IMR-90 (cell line): ENCODE results near the gene RCOR3.

Experiments
- MAFK ChIP-seq: IDR thresholded peaks from 2 replicates; pipeline ENCODE4 v1.6.1; 2012; ENCODE audit warnings: low read depth, low read length, improper control_type of control experiment
- MAZ ChIP-seq: IDR thresholded peaks from 2 replicates; pipeline ENCODE4 v1.6.1; 2012; ENCODE audit warnings: low read depth, mild to moderate bottlenecking, low read length, improper control_type of control experiment, moderate library complexity, borderline replicate concordance
- POLR2A ChIP-seq: IDR thresholded peaks from 2 replicates; pipeline ENCODE4 v1.6.1; 2012; ENCODE audit warnings: mild to moderate bottlenecking, low read depth, low read length
- TF ChIP-seq, protein P1 (sequence below): conservative IDR thresholded peaks from 2 replicates; pipeline ENCODE4 v1.5.1; 2012; ENCODE audit warnings: mild to moderate bottlenecking, low read depth, low read length, improper control_type of control experiment

DNA sequence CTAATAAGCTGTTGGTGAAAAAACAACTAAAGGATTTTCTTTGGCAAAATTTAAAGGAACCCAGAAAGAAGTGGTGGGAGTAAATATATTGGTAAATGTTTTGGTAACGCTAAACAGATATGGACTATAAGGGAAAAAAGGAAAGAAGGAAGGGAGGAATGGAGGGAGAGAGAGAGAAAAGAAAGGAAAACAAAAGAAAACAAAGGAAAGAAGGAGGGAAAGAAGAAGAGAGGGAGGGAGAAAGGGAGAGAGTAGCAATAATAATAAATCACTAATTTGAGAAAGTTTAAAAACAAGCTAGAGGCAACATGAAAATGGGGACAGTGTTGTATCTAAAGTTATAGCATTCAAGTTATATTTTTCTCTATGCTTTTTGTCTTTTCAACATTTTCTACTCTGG is 43.6 kb upstream of the RCOR3 start:
- TF ChIP-seq, protein P1, sequence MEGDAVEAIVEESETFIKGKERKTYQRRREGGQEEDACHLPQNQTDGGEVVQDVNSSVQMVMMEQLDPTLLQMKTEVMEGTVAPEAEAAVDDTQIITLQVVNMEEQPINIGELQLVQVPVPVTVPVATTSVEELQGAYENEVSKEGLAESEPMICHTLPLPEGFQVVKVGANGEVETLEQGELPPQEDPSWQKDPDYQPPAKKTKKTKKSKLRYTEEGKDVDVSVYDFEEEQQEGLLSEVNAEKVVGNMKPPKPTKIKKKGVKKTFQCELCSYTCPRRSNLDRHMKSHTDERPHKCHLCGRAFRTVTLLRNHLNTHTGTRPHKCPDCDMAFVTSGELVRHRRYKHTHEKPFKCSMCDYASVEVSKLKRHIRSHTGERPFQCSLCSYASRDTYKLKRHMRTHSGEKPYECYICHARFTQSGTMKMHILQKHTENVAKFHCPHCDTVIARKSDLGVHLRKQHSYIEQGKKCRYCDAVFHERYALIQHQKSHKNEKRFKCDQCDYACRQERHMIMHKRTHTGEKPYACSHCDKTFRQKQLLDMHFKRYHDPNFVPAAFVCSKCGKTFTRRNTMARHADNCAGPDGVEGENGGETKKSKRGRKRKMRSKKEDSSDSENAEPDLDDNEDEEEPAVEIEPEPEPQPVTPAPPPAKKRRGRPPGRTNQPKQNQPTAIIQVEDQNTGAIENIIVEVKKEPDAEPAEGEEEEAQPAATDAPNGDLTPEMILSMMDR, result no peak
- TF ChIP-seq MAZ (no peak), MAFK (no peak), POLR2A (no peak)
